NCI-H526 (cell line): ENCODE results near the gene OR10G4.
"Not testable (repeated sequence)": the region's sequence is repeated elsewhere in the genome, so short reads cannot be mapped to it uniquely, and the experiment has no call there.

Source experiments
- DNase-seq, 2 experiments: peaks; one replicate each; lab custom pipeline; 2025; lab: John Stamatoyannopoulos, UW

OR10G4 gene

DNA sequence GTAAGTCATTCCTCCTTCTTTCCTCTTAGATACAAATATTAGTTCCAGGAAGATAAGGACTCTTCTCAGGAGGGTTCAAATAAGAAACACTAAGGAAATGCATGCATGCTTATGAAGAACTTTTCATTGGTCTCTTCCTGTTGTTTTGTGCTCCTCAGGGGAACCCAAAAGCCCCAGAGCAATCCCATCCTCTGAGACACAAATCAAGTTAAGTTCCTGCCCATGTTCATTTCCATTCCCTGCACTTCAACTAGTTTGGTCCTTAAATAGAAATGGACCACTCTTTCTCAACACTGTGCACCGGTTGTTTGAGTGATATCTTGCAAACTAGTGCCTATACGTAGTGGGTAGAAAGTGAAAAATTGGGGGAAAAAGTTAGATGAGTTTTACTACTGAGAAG lies at the start of gene OR10G4:
Gene OR10G4 (plus strand): TSS at position 301 of the 400 bp plus-strand sequence. CDS start 2,578 bp downstream, outside the sequence.
- DNase-seq = no peak

DNA sequence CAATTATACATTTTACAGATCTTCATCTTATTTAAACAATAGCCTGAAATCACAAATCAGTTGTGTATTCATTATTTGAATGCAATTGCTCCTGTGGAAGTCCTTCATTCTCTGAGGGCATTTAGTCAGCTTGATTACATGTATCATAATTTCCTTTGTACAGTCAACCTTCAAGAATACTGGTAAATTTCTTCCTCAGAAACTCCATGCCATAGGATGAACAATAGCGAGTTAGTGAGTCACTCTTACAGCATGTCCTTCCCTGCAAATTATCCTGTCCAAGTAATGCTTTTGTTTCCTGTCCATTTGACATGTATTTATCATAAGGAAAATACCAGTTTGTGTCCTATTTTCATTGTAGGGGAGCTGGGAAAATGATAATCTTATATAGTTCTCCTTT lies 39.0 kb upstream of the OR10G4 start:
- no peak for DNase-seq

GRCh38 chr11:123976770-123977560 lies 35.8 kb upstream of the OR10G4 start:
- no peak for DNase-seq

DNA sequence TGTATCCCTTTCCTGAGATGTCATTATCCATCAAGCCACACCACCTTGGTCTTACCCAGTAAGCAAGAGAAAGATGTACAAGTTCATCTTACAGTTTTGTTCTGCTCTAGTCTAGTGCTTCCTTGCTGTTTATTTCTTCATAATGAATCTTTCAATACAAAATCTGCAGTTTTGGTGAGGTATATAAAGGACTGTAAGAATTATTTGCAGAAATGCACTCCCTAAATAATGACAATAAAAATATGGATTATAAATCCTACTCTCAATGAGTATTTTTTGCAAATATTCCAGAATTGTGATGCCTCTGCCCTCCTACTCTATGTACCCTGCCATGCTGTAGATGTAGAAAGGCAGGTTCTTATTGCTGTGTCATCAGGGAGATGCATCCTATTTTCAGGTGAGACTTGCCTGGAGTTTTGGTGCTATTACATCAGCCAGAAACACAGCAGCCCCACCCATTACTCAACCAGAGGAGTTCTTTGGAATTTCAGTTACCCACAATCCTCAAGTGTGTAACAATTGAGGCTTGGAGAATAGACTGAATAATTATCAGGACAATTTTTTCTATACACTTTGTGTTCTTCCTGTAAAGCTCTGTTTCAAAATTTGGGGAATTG lies 35.0 kb upstream of the OR10G4 start, which contains the start of gene OR10S1:
Gene OR10S1 (minus strand): TSS at position 51 of the 617 bp plus-strand sequence. CDS start 117 bp downstream, outside the sequence.
- no peak for DNase-seq

GRCh38 chr11:123979311-123979710 lies 33.5 kb upstream of the OR10G4 start:
- DNase-seq = no peak

DNA sequence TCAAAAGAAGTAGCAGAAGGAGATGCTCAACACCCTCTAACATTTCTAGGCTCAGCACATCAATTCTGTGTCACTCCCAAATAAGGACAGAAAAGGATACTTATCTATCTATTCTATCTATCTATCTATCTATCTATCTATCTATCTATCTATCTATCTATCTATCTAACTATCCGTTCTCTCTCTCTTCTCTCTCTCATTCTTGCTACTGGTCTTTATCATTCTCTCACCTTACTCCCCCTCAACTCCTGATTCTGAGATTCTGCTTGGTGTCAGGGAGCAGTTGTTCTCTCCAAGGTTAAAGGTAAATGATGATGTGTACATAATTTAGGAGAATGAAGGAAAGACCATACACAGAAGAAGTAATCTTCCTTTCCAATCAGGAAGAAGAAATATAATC lies 17.7 kb upstream of the OR10G4 start, which contains the start of gene OR10G6:
Gene OR10G6 (minus strand): TSS at position 43 of the 400 bp plus-strand sequence. CDS start 0 bp downstream, at position 43.
- DNase-seq = no peak

DNA sequence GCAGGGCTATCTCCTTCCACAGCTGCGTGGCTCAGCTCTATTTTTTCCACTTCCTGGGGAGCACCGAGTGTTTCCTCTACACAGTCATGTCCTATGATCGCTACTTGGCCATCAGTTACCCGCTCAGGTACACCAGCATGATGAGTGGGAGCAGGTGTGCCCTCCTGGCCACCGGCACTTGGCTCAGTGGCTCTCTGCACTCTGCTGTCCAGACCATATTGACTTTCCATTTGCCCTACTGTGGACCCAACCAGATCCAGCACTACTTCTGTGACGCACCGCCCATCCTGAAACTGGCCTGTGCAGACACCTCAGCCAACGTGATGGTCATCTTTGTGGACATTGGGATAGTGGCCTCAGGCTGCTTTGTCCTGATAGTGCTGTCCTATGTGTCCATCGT lies 3.0 kb downstream of the OR10G4 start:
- not testable (repeated sequence) for DNase-seq

DNA sequence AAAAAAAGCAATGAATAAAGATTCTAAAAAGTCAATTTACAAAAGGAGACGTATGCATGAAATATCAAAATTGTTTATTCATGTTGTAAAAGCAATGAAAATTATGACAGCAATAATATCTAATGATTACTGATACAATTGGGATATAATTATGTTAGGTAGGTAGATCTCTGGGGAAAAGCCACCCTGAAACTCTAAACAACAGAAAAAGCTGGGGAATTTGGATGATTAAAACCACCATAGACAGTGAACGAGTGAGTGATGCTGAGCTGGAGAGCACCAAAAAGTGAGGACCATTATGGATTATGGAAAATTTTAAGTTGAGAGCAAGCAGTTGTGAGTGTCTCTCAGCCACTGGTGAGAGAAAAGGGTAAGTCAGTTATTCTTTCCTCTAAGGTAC lies 13.7 kb downstream of the OR10G4 start, which contains the start of gene OR10G8:
Gene OR10G8 (plus strand): TSS at position 301 of the 400 bp plus-strand sequence. CDS start 2,825 bp downstream, outside the sequence.
- DNase-seq = no peak

- no peak for DNase-seq
Observed at GRCh38 chr11:124036666-124037065, 23.9 kb downstream of the OR10G4 start.

DNA sequence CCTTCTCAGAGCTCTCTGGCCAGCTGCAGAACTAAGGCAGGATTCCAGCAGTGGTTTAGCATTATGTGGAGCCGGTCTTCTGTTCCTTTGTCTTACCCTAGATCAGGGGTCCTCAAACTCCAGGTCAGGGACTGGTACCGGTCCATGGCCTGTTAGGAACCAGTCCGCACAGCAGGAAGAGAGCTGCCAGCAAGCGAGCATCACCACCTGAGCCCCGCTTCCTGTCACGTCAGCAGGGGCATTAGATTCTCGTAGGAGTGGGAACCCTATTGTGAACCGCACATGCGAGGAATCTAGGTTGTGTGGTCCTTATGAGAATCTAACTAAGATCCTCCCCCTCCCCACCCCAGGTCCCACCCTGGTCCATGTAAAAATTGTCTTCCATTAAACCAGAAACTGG lies 26.8 kb downstream of the OR10G4 start:
- no peak for DNase-seq

- no peak for DNase-seq
Observed at GRCh38 chr11:124041254-124041653, 28.5 kb downstream of the OR10G4 start, which contains the start of gene OR10G7. Gene OR10G7, minus strand, starts transcription at chr11:124041325. Its CDS starts 2,324 bp downstream, at chr11:124039001.

DNA sequence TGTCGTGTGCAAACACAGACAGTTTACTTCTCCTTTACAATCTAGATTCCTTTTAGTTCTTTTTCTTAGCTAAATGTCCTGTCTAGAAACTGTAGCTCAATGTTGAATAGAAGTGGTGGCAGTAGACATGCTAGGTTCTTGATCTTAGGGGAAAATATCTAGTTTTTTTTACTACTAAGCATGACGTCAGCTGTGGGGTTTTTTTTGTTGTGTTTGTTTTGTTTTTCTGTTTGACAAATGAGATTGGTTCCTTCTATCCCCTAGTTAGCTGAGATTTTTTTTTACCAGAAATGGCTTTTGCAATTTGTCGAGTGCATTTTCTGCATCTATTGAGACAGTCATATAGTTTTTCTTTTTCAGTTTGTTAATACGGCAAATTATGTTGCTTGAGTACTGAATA lies 30.6 kb downstream of the OR10G4 start:
- no peak for DNase-seq

DNA sequence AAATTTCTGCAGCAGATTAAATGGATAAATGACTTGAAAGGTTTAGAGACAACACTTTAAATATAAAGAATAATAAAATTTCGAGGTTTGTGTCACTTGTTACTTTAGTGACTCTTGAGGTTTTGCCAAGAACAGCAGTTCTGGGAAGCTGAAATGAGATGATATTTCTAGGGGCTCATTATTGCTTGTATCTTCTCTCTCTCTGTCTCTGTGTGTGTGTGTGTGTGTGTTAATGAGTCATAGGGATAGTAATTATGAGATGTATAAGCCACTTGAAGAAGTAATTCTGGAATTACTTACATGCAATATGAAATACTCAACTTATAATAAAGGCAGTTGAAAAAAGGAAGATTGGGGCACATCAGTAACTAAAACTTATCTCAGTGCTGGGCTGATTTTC lies 38.0 kb downstream of the OR10G4 start:
- no peak for DNase-seq

DNA sequence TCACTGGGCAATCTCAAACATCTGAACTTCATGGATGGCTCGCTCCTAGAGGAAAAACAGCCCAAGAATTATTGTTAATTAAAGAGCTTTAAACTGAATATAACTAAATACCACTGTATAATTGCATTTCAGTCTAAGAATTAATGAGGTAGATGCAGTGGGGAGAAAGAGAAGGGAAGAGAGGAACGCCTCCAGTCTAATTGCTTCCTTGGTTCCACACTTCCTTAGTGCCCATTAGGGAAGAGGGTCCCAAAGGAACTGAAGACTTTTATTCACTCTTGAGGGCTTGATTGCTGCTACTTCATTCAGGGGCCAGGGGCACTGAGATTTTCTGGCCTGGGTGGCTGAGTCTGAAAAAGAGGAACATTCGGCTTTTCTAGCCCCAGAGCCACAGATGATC lies 40.2 kb downstream of the OR10G4 start:
- no peak for DNase-seq
